HG02973 (cell line): ENCODE data around the gene CXCL12.

Source experiments
- ATAC-seq: cut with Tn5 transposase; IDR thresholded peaks from one replicate; pipeline ENCODE4 v1.9.1; 2021; ENCODE audit warnings: moderate library complexity; ENCODE audit not compliant: unreplicated experiment

CXCL12 gene

DNA sequence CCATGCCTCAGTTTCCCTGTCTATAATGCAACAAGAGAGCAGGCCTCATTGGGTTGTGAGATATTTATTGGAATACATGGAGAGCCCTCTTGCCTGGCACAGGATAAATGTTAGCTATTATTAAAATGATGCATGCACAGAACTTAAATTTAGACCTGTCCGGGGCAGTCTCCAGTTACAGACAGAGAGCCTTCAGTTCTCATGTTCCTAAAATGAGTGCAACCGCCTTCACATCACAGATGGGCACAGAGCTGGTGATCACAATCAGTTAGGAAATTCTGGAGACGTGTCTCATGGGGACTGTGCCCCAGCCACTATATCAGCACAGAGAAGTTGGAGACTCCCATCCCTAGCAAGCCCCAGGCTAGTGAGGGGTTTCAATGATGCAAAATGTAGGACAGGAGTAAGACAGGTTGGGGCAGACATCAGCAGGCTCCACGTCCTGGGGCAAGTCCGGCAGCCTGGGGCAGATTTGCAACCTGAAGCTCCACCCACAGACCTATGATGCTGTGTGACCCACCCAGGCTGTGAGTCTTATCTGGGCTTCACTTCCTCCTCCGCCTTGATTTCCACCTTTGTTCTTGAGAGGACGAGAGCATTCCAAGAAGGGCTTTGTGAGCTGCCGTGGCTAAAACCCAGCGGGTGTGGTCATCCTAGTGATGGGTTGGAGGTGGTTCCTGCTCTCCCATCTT is 49.4 kb downstream of the CXCL12 start:
- ATAC-seq: no peak

DNA sequence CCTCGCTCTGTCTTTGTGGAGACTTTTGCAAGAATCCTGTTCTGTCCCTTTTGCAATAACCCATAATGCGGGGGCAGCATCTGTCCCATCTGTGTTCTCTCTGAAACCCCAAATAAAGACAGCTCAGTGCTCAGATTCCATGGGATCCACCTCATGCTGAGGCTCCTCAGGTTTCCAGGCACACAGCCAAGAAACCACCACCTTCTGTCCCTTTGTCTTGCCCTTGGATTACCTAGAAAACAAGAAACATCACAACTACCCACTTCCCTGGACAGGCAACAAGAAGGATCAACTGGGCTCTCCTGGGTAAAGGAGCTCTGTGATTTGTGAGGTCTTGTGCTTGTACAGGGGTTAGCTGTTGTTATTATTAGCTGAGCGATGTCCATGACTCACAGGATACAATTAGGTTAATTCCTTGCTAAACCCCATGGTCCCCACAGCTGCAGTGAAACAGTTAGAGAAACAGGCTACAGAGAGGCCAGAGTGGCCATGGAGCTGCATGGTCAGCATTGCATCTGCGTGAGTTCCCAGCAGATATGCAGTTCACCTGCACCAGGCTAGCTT is 50.2 kb downstream of the CXCL12 start:
- ATAC-seq: no peak

DNA sequence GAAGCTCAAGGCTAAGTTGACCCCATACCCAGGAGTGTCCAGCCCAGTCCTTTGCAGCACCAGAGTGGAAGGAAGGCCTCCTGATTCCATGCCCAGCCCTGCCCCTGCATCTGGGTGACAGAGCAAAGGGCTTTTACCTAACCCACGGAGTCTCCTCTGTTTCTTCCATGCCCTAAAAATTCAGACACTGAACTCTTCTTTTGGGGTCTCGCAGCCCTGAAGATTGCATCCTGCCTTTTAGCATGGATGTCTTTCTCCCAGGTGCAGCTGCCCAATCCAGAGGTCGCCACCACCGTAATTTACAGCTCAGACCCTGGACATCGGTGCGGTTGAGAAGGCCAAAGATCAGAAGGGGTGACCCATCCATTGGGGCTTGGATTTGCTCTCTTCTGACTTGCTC is 50.8 kb downstream of the CXCL12 start:
- no peak for ATAC-seq

DNA sequence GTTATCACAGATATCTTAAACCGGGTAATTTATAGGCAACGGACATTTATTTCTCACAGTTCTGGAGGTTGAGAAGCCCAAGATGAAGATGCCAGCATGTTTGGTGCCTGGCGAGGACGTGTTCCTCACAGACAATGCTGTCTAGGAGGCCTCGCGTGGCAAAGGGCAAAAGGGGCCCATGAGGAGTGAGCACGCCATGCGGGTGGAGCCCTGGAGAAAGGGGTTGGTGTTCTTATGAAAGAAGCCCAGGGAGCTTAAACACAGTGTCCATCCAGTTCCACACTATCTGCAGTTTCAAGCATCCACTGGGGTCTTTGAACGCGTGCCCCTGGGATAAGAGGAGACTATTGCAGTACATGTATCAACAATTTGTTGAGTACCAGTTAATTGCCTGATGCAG is 51.4 kb downstream of the CXCL12 start:
- no peak for ATAC-seq

DNA sequence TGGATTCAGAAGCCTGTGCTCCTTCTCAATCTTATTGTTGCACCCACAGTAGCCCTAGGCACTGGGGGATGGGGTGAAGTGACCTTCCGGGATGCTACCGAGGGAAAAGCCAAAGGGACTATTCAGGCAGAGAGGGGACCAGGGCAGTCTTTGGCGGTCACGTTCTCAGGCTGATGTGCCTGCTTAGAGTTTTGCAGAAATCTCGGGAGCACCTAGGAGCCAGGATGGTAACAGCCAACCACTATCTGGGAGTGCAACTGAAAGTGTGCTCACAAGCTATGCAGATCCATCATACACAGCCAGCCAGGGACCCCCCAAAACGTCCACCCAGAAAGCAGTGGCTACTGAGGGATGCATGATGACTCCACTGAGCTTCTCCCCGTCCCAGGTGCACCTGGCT is 52.4 kb downstream of the CXCL12 start:
- no peak for ATAC-seq

DNA sequence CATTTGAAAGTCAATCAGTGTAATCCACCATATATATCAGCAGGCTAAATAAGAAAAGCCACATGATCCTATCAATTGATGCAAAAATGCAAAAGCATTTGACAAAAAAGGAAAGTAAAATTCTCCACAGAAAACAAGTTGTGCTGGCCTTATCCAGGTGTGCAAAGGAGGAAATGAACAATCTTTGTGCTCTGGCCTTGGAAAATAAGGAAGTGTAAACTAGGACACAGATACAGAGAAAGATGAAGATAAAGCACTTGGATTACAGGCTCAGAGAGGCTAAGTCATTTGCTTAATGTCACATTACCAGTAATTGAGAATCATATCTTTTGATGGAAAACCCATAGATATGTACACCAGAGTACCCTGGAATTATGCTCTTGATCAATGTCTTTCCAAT is 54.5 kb downstream of the CXCL12 start:
- ATAC-seq: no peak

DNA sequence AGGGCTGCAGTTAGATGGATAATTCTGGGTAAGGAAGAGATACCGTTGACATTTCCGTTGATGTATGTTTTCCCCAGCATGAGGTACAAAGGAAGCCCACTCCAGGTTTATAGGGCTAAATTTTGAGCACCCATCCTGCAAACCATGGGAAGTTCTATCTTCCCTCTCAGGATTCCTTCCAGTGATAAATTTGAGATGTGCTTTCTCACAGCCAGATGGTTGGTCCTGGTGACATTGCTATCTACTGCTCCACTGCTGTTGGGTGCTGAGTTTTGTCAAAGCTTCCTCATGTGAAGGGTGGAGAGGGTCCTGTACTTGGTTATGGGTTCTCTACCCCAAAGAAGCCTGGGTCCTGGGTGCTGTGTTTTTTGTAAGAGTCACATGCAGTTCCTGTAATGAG is 57.4 kb downstream of the CXCL12 start:
- no peak for ATAC-seq
